MCF 10A (cell line): ENCODE measurements around the gene ALOX15B. TPM values are rescaled to one million over a fixed set of nuclear protein-coding genes. Genes with fewer than 3 reads are reported as not detected.

Source experiments
- BruUV-seq: library from RNA; stranded (reverse); fragments of 400-500 nt; replicated peaks from 2 replicates; lab custom pipeline; 2021; lab: Mats Ljungman, UMichigan
- CTCF ChIA-PET: fragments of 300-600 bp; sonication (Branson Sonifier 250); formaldehyde crosslinking; extraction: SDS; loops from one replicate; lab custom pipeline; 2021; ENCODE audit warnings: antibody characterized with exemption, inconsistent platforms; lab: Yijun Ruan, JAX
- POLR2A ChIA-PET: fragments of 300-600, 350-650 bp; sonication (Branson Sonifier 250); formaldehyde crosslinking; extraction: SDS; loops from one replicate; lab custom pipeline; 2020; ENCODE audit warnings: antibody characterized with exemption, inconsistent platforms; lab: Yijun Ruan, JAX
- DNase-seq: peaks from one replicate; pipeline ENCODE4 v3.0.0-alpha.2; 2018; ENCODE audit not compliant: unreplicated experiment
- H3K27ac Mint-ChIP-seq: one replicate; pipeline ENCODE4 v1.8.0; 2022; ENCODE audit warnings: mild to moderate bottlenecking, low read depth, mixed read lengths; ENCODE audit not compliant: unreplicated experiment
- H3K27me3 Mint-ChIP-seq: one replicate; pipeline ENCODE4 v1.8.0; 2022; ENCODE audit warnings: mixed read lengths; ENCODE audit not compliant: insufficient read depth, unreplicated experiment
- H3K36me3 Mint-ChIP-seq: one replicate; pipeline ENCODE4 v1.8.0; 2022; ENCODE audit warnings: mild to moderate bottlenecking, moderate library complexity, mixed read lengths; ENCODE audit not compliant: insufficient read depth, unreplicated experiment
- H3K4me1 Mint-ChIP-seq: one replicate; pipeline ENCODE4 v1.8.0; 2022; ENCODE audit warnings: mixed read lengths; ENCODE audit not compliant: insufficient read depth, unreplicated experiment
- H3K4me3 Mint-ChIP-seq: one replicate; pipeline ENCODE4 v1.8.0; 2022; ENCODE audit warnings: mild to moderate bottlenecking, moderate library complexity, mixed read lengths; ENCODE audit not compliant: unreplicated experiment
- H3K9me3 Mint-ChIP-seq: one replicate; pipeline ENCODE4 v1.8.0; 2022; ENCODE audit warnings: mixed read lengths; ENCODE audit not compliant: unreplicated experiment
- CTCF ChIP-seq: fragments of 200-600 bp; IDR thresholded peaks from one replicate; pipeline ENCODE4 v1.8.0; 2022; ENCODE audit warnings: antibody characterized with exemption, mild to moderate bottlenecking; ENCODE audit not compliant: unreplicated experiment
- intact Hi-C: fragments of 100-400 bp; cut with micrococcal nuclease; formaldehyde crosslinking; loops from 2 replicates; pipeline ENCODE4 v1.14.1; 2022
- total RNA-seq: library from RNA; stranded (reverse); gene quantifications from 2 replicates; pipeline ENCODE4 v1.2.3, GENCODE V29; 2022

Gene ALOX15B
- total RNA-seq, 1 experiment from 2014 or later, result 27.6 TPM

GRCh38 chr17:8073627-8074484 is 35.0 kb downstream of the ALOX15B start:
- no peak overlapping the region for H3K27ac Mint-ChIP-seq
- no peaks in the 10 kb centered on the region for H3K36me3 Mint-ChIP-seq
- DNase-seq, result peak; percentile 69
- CTCF ChIA-PET, result interaction anchor here (0.6 to 9.2 kb wide), 25 partner anchors 9 to 372 kb away, joined by 3 to 209 read pairs (median 3); partner anchors contain the start of genes ALOXE3 and NAA38
- intact Hi-C loops, result loop anchor here (2.0 to 5.0 kb wide), 2 partner anchors 45 to 713 kb away; partner anchors contain the start of gene ALOXE3
- POLR2A ChIA-PET, result interaction anchor here (0.5 to 3.2 kb wide), 11 partner anchors 13 to 387 kb away, joined by 3 to 21 read pairs (median 3); partner anchors contain the start of genes ALOX12B, ALOXE3, RANGRF and TP53
- BruUV-seq, result no TSS peak
- H3K9me3 Mint-ChIP-seq, result no peaks in the 10 kb centered on the region
- peak; percentile 94 for TF ChIP-seq CTCF
- peaks cover 23% of the 10 kb centered on the region for H3K27me3 Mint-ChIP-seq
- H3K4me1 Mint-ChIP-seq, result peaks cover 19% of the 10 kb centered on the region
- H3K4me3 Mint-ChIP-seq, result peak overlapping the region; percentile 52

DNA sequence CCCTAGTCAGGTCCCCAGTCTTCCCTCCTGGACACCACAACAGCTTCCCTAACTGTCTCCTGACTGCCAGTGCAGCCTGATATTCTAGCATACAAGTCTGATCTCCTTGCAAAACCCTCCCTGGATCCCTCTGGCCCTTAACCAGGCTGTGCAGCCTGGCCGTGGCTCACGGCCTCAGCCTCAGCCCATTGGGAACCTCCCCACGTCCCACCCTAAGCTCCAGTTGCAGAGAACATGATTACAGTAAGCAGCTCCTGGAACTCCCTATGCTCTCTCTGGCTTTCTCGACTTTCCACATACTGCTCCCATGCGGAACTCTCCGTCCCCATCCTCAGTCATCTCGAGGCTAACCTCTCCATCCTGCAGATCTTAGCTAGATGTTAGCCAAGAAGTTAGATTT is 35.7 kb downstream of the ALOX15B start:
- DNase-seq, result no peak
- no peaks in the 10 kb centered on the region for H3K9me3 Mint-ChIP-seq
- no TSS peak for BruUV-seq
- H3K36me3 Mint-ChIP-seq, result no peaks in the 10 kb centered on the region
- ChIA-PET POLR2A (interaction anchor here (0.9 to 3.2 kb wide), 8 partner anchors 13 to 82 kb away, joined by 3 to 21 read pairs (median 4); partner anchors contain the start of genes ALOX12B and ALOXE3), CTCF (interaction anchor here (0.6 to 9.2 kb wide), 19 partner anchors 9 to 510 kb away, joined by 3 to 209 read pairs (median 5); partner anchors contain the start of genes ALOX12B and ALOXE3)
- H3K27ac Mint-ChIP-seq, result no peak overlapping the region
- H3K4me1 Mint-ChIP-seq, result peaks cover 15% of the 10 kb centered on the region
- H3K4me3 Mint-ChIP-seq, result no peak overlapping the region
- intact Hi-C loops, result loop anchor here (5.0 kb wide), 1 partner anchor 713 kb away; no protein-coding TSS in a partner anchor
- TF ChIP-seq CTCF, result no peak
- peaks cover 23% of the 10 kb centered on the region for H3K27me3 Mint-ChIP-seq

DNA sequence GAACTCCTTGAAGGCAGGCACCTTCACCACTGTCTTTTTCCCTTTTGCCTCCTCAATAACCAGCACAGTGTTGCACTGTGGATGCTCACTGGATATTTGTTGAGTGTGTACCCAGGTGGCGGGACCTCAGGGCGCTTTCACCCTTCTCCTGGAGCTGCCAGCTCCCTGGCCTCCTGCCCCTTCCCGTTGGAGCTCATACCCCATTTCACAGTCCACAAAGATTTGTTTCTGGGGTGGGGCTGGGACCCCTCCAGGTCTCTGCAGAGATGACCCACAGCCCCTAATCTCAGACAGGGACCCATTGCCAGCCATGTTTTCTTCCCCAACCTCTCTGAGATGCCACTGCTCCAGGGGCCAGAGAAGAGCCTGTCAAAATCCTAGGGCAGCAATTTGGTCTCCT is 36.2 kb downstream of the ALOX15B start:
- intact Hi-C loops, result no loop called here
- no peak for TF ChIP-seq CTCF
- no peak overlapping the region for H3K27ac Mint-ChIP-seq
- no TSS peak for BruUV-seq
- DNase-seq, result no peak
- no peaks in the 10 kb centered on the region for H3K36me3 Mint-ChIP-seq
- H3K4me1 Mint-ChIP-seq, result peaks cover 15% of the 10 kb centered on the region
- POLR2A ChIA-PET, result interaction anchor here (0.6 to 3.2 kb wide), 6 partner anchors 15 to 219 kb away, joined by 3 to 21 read pairs (median 4); partner anchors contain the start of gene ALOXE3
- no peaks in the 10 kb centered on the region for H3K9me3 Mint-ChIP-seq
- peaks cover 23% of the 10 kb centered on the region for H3K27me3 Mint-ChIP-seq
- CTCF ChIA-PET, result interaction anchor here (0.6 to 9.2 kb wide), 13 partner anchors 9 to 509 kb away, joined by 3 to 209 read pairs (median 5); partner anchors contain the start of genes ALOX12B and ALOXE3
- H3K4me3 Mint-ChIP-seq, result no peak overlapping the region
